HPDE6-E6E7 (cell line): Measurements from ENCODE around the gene CNN3.
A peak's percentile ranks its signal among the peaks of the same experiment; 100 is the strongest.

Experiments
- DNase-seq: peaks from one replicate; pipeline ENCODE4 v3.0.0; 2011; ENCODE audit warnings: missing footprints; ENCODE audit errors: extremely low spot score

Gene CNN3

DNA sequence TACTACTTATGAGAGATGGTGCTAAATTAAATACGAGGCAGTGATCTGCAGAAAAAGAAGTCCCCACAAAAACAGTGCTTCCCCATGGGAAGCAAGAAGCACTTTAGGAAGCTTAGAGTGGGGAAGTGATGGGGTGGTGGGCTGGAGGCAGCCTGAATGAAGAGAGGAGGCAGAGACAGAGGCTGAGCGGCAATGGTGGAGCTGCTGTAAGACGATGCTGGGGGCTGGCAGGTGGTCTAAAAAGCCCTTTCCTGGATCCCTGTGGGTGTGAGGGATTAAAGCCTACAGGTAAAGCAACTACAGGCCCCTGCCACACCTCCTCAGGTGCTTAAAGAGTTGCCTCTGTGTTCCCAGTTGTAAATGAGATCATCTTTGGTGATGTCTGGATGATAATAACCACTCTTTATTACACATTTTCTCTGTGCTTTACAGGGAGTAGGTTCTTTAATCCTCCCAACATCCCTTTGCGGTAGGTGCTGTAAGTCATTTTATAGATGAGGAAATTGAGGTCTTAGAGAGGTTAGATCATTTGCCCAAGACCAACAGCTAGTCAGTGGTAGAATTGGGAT is 39.2 kb downstream of the CNN3 start:
- DNase-seq, result no peak

- DNase-seq, result no peak
These were observed 39.8 kb downstream of the CNN3 start for GRCh38 chr1:94887106-94887505.

- DNase-seq, result no peak
These were observed 40.5 kb downstream of the CNN3 start for GRCh38 chr1:94886361-94886760.

GRCh38 chr1:94884507-94884906 is 42.4 kb downstream of the CNN3 start:
- no peak for DNase-seq

DNA sequence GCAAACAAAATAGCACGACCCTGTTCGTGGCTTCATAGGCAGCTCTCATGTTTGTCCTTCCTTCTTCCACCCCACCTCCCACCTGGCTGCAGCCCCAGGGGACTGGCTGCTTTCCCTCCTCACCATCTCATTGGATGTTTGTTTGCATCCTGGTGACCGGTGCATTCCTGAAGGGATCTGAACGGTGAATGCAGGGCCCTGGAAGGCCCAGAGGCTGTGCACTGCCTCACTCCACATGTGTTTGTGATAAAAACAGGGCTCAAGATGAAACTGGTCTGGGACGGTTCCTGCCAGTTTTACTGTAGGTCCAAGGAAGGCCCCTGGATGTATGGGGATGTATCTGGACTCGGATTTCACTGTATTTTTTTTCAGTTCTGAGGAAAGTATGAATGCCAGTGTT is 42.8 kb downstream of the CNN3 start:
- DNase-seq, result no peak

GRCh38 chr1:94883691-94884090 is 43.2 kb downstream of the CNN3 start:
- DNase-seq, result no peak

DNA sequence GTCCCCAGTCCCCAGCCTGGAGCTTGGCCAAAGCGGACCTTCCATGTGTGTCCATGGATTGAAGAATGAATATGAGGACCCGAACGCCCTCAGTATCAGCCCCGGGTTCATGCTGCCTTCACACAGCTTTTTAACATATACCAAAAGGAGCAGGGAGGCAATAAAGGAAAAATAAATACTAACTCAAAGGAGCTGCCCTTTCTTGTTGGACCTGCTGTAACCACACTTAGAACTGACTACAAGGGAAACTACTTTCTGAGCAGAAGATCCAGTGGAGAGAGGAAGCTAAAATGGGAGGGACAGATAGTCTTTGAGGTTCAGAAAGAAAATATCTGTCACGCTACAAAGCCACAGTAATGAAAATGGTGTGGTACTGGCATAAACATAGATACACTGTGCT is 48.6 kb downstream of the CNN3 start:
- no peak for DNase-seq

- peak; percentile 61 for DNase-seq
These were observed 50.5 kb downstream of the CNN3 start for GRCh38 chr1:94876362-94876761.

- peak; percentile 57 for DNase-seq
These were observed 51.1 kb downstream of the CNN3 start for GRCh38 chr1:94875794-94876193.

DNA sequence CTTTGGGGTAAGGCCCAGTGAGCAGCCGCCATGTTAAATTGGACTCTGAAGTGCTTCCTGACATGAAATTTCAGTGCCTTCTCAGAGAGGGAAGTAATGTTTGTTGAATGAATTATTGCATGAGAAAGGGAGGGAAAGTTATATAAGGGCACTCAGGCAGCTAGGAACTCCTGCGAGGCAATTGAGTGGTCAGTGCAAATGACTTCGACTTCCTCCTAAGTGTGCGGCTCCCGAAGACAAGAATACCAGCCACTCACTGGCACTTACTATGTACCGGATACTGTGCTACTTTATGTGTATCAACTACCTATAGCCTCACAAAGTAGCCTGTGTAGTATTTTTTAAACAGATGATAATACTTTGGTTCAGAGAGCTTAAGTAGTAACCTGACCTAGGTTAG is 52.5 kb downstream of the CNN3 start:
- no peak for DNase-seq

DNA sequence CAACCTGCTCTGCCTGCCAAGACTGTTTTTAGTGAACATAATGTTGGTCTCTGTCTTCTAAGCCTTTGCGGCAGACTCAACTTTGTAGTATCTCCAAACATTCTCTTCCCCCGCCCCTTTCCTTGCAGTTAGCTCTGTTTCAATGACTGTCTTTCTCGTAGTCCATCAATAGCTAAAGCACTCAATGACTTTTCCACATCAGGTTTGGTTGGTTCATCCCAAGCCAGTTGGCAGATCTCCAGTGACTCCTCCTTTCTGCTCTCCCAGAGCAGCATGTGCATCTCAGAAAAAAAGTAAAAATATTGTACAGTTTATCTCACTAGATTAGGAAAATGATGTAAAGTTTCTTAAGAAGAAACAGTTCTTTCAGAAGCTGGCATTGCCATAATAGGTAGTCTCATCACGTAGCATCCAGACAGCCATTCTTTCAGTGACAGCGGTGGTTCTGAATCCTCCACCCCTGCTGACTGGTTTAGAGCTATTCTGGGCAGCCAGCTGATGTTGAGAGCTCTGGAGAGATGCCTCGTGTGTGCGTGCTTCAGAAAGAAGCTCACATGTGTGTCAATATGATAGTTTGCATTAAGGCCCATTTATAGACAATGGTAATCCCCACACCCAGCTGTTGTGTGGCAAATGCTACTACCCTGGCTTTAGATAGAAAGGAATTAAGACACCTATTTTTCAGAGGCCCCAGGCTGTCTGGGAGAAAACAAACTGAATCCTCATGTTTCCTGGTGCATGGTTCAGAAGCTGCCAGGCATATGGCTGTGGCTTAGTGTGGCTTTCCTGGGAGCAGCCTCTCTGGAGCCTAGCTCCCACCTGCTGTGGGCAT is 53.2 kb downstream of the CNN3 start:
- DNase-seq, result no peak

GRCh38 chr1:94872771-94873495 is 54.0 kb downstream of the CNN3 start:
- no peak for DNase-seq

DNA sequence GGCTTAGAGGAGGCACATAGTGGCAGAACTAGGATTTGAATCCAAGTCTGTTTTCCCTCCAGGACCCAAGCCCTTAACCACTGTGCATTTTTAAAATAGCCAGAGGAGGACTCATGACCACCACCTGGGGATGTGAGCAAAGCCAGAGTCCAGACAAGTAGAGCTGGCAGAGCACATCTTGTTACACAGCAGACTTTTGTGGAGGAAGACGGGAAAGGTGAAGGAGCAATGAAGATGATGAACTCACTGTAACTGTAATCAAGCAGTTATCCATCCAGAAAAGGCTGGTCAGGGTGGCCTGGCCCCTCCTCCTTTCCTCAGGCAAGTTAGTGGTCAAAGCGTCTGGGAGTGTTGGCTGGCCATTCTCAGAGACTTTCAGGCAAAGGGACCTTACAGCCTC is 55.9 kb downstream of the CNN3 start:
- no peak for DNase-seq

DNA sequence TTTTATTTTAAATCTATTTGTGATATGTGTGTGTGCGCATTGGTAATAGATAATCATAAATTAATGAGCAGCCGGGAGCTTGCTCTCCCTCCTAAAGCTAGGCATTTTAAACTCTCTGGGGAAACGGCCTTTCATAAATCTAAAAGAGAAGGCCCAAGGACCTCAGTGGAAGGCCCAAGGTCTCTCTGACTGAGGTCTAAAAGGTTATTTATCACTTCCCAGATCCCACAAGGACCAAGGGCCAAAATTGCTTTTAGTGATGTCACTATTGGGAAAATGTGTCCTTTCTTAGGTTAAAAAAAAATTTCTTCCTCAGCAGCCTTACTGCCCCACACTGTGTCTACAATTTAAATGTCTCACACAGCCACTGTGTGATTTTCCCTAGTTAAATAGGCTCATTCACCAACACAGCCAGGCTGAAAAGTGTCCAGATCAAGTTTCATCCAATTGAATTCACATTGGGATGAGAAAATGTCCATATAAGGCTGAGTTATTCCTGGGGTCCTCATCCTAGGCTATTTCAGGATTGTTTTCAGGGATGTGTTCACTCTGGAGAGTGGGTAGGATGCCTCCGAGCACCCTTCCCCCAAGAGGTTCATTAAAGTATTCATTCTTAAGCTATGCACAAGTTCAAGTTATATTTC is 60.6 kb downstream of the CNN3 start:
- no peak for DNase-seq

GRCh38 chr1:94865360-94865759 is 61.5 kb downstream of the CNN3 start:
- DNase-seq, result no peak

- DNase-seq, result no peak
These were observed 62.1 kb downstream of the CNN3 start for GRCh38 chr1:94864821-94865220.

DNA sequence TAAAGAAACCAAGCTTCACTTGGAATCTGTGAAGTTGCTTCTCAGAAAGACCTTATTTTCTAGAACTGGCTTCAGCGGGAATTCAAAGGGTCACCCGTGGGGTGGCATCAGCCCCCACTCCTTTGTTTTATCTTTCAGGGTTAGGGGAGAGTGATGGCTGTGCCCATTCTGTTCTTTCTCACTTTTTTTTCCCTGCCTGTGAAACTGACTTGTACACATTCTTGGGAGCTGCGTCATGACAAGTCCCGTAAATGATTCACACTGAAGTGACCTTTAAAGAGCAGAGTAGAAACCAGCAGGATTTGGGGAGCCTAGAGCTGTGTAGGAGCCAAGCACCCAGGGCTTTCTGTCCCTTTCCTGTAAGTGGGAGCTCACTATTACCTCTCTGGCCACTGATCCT is 63.0 kb downstream of the CNN3 start:
- DNase-seq, result peak; percentile 66

DNA sequence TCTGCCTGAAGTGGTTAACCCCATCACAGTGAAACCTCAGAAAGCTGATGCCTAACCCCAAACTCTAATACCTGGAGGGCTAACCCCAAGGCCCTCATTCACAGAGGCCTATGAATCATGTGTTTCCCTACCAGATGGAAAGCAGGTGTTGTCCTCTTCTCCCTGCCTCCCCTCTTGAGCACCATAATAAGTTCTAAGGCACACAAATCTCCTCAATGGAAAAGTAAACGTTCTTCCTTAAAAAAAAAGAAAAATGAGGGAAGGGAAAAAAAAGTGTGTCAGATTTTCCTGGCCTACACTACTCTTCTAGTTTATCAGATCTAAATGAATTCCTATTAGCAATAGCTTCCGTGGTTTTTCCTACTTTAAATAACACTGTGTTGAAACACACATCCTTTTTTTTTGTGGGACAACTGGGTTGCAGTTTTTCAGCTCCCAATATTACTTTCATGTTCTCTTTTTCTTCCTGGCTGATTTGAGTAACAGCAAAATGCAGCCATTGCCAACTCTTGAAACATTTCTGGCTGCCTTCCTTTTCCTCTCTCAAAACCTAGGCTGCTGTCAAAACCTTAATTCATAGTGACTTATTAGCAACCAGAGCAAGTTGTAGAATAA is 63.5 kb downstream of the CNN3 start:
- DNase-seq, result peak; percentile 22

GRCh38 chr1:94862718-94863117 is 64.2 kb downstream of the CNN3 start:
- DNase-seq, result peak; percentile 61

DNA sequence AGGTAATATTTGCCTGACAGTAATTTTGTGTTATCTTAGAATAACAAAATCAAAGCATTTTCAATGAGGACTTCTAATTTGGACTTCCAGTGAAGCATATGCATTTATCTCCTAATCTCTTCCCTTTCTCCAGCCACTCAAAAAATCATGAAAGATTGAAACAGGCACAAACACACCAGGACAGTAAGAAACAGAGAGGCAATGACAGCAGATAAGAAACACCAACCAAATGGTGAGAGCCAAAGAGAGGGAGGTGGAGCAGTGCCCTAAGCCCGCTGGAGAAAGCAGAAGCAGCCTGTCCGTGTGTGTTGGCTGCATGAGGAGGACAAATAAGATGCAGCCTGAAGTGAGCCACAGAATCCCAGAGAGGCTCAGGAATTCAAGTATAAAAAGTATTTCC is 67.7 kb downstream of the CNN3 start:
- DNase-seq, result no peak

DNA sequence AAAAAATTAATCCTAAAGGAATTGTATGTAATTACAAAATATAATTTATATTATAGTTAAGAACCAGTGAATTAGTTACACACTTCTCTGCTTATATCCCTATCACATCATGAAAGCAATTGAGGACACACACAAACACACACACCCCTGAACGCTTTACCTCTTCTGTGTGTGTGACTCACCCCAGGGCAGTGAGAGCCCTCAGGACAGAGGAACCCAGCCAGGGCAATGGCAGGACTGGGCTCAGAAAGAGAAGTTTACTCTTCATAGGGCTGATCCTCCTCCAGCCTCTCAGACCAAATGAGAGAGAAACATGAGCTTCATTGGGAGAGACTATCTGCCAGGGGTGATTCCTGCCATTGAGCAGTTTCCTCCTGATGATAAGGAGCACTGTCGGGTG is 68.6 kb downstream of the CNN3 start:
- DNase-seq, result peak; percentile 25

GRCh38 chr1:94856868-94857267 is 70.0 kb downstream of the CNN3 start:
- no peak for DNase-seq
